Heart left ventricle (tissue), 13 donors: ENCODE data around the gene SPSB1.

Source experiments
- POLR2A ChIP-seq, 2 donors: fragments of 450-650 bp; IDR thresholded peaks; one replicate each; pipeline ENCODE4 v1.6.1; 2017; ENCODE audit warnings: antibody characterized with exemption in 2 of 2, mild to moderate bottlenecking in 2 of 2, moderate library complexity in 2 of 2
- TF ChIP-seq, protein P1 (sequence below), 12 donors: fragments of 200-600 bp; sonication (generic) in 4 of 12; IDR thresholded peaks; one replicate each; pipeline versions ENCODE4 v1.5.0 to v1.8.0; 2018 to 2022; ENCODE audit warnings: antibody characterized with exemption in 12 of 12, mild to moderate bottlenecking in 5 of 12
- donor health status: ischemic (EF 13 %, LVEDD 7.1; RV severe dilation, severe dysfunction).
- donor health status: DM: no; HTN: yes; CAD: no.
- donor health status: DM: no; HTN: no; CAD: no.
- donor health status: ischemic (EF 25% LVEDD 6.9; RV normal size, moderate dysfunction).
- donor health status: ischemic (EF 25% LVEDD 5.7; RV mildly dilated, moderate dysfunction).
- donor health status: ischemic (EF 35%, LVEDD 5.7; RV mildly dilated, moderate dysfunction).
- donor health status: nonischemic (EF 11% LVEDD 7.7; RV severe dilation, severe dysfunction).
- donor health status: DM: yes; HTN: yes; CAD: no.
- donor health status: PGD.
- donor health status: ischemic (EF 29% LVEDD 5.4; RV normal size, mild dysfunction).
- donor health status: nonischemic (EF 23%, LVEDD 6.1; RV moderate dilation, normal function).

DNA sequence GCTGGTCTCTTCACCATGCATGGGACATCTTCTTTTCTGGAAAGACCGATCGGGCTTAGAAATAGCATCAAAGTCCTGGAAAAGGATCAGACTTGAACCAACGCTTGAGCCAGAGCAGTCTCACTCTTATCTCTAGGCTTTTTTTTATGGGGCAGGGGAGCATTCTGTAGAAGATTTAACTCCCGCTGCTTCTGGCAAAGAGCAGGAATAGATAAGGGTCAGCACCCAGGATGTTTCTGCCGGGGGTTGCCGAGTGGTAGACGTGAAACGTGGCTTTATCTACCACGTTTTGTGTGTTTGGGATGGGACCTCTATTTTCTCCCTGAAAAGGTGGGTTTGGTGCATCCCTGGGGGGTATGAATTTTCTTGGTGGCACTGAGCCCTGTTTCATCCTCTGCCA is 18.8 kb downstream of the SPSB1 start:
- no peak for TF ChIP-seq POLR2A (IDR thresholded peaks at IDR 0.05)
- TF ChIP-seq, protein P1, sequence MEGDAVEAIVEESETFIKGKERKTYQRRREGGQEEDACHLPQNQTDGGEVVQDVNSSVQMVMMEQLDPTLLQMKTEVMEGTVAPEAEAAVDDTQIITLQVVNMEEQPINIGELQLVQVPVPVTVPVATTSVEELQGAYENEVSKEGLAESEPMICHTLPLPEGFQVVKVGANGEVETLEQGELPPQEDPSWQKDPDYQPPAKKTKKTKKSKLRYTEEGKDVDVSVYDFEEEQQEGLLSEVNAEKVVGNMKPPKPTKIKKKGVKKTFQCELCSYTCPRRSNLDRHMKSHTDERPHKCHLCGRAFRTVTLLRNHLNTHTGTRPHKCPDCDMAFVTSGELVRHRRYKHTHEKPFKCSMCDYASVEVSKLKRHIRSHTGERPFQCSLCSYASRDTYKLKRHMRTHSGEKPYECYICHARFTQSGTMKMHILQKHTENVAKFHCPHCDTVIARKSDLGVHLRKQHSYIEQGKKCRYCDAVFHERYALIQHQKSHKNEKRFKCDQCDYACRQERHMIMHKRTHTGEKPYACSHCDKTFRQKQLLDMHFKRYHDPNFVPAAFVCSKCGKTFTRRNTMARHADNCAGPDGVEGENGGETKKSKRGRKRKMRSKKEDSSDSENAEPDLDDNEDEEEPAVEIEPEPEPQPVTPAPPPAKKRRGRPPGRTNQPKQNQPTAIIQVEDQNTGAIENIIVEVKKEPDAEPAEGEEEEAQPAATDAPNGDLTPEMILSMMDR (IDR thresholded peaks at IDR 0.05), result no peak
